Activated naive CD4-positive, alpha-beta T cell treated with Interleukin-2 at 50 U/mL for 16 hours (primary cell): Measurements from ENCODE around the gene TMEM221.
A peak's percentile ranks its signal among the peaks of the same experiment; 100 is the strongest.

Experiments
- DNase-seq: peaks from one replicate; pipeline ENCODE4 v3.0.0-alpha.2; 2020

Gene TMEM221

GRCh38 chr19:17404015-17404414 lies 44.5 kb downstream of the TMEM221 start:
- peak; percentile 16 for DNase-seq

GRCh38 chr19:17402982-17403855 lies 45.2 kb downstream of the TMEM221 start:
- peak; percentile 35 for DNase-seq

- no peak for DNase-seq
Observed at GRCh38 chr19:17401628-17402027, 46.8 kb downstream of the TMEM221 start.

DNA sequence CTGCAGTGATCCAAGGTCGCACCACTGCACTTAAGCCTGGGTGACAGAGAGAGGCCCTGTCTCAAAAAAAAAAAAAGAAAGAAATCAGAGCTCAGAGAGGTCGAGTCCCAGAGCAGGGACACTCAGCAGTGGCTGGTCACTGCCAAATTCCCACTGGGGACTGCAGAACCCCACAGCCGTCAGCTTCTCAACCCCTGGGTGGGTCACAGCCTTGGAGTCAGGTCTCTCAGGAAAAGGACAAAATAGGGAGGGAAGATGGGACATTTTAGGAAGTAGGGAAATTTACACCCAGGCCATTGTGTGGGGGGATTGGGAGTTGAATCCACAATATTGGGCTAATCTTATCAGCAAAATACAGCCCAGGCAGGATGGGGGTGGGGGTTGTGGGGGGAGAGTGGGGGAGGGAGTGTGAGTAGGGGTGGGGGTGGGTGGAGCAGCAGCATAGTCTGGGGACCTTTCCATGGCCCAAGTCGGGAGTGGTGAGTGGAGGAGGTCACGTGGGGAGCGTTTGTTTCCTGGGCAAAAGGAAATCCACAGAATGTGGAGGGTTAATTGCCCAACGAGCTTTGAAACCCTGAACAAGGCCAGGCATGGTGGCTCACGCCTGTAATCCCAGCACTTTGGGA lies 49.5 kb downstream of the TMEM221 start:
- no peak for DNase-seq

GRCh38 chr19:17394891-17395415 lies 53.5 kb downstream of the TMEM221 start:
- peak; percentile 79 for DNase-seq

DNA sequence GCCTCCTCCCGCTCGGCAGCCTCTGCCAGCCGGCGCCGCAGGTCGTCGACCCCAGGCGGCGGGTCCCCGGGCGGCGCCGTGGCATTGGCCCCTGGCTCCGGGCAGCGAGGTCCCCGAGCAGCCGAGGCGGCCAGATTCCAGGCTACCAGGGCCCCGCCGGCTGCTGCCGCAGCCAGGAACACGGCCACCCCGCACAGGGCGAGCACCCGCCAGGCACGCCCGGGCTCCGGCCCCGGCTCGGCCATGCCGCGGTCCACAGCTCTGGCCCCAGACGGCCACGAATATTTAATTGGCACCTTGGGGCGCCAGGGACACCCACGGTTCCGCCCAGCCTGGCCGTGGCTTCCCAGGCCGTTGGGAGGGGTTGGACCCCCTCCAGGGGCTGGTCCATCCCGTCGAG lies 54.6 kb downstream of the TMEM221 start, which contains the start of gene CCDC194:
CCDC194 (minus strand) TSS at position 283 of the 400 bp plus-strand sequence; CDS start at position 245, 38 bp downstream.
- no peak for DNase-seq

DNA sequence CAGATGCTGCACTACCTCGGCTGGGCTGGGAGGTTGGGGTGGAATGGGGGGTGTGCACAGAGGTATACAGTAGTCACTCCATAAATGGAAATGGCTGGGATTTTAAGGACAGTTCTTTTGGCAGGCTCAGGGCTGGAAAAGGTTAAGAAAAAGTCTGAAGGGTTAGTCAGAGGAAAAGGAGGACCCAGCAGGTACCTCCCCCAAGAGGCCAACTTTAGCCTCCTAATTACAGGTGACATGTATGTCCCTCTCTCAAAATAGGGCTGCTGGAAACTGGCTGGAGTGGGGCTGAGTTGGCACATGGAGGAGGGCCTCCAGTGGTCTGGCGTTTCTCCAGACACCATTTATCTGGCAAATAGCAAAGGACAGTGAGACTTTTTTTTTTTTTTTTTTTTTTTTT lies 55.5 kb downstream of the TMEM221 start:
- DNase-seq = no peak

DNA sequence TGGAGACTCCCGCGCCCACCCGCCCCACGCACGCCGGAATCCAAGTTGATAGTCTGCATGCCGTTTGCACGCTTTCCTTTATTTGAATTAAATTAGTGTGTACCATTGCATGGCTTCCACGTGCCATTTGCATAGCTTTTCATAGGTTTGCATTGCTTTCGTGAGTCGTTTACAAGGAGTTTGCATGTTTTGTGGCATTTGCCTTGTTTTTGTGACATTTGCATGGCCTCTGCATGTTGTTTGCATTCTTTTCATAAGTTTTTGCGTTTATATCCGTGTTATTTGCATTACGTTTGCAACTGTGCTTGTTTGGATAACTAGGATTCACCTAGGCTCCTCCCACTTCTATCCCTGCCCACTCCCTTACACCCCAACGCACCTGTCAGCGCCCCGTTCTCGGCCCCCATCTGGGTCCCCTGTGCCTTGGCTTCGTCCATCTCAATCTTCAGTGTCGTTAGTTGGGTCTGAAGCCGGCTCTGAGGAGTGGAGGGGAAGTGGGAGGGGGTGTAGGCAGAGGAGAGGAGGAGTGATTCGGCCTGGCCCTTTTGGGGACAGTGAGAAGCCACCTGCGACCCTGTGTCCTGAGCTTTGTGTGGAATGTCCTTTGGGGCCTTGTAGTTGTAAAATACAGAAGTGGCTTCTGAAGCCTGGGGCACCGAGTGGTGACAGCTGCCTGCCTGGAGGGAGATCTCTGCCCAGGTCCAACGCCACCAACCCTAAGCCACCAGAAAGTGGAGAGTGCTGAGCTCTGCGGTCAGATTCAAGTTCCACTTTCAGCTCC lies 56.9 kb downstream of the TMEM221 start:
- DNase-seq = no peak

- peak; percentile 94 for DNase-seq
Observed at GRCh38 chr19:17390665-17391370, 57.6 kb downstream of the TMEM221 start.

DNA sequence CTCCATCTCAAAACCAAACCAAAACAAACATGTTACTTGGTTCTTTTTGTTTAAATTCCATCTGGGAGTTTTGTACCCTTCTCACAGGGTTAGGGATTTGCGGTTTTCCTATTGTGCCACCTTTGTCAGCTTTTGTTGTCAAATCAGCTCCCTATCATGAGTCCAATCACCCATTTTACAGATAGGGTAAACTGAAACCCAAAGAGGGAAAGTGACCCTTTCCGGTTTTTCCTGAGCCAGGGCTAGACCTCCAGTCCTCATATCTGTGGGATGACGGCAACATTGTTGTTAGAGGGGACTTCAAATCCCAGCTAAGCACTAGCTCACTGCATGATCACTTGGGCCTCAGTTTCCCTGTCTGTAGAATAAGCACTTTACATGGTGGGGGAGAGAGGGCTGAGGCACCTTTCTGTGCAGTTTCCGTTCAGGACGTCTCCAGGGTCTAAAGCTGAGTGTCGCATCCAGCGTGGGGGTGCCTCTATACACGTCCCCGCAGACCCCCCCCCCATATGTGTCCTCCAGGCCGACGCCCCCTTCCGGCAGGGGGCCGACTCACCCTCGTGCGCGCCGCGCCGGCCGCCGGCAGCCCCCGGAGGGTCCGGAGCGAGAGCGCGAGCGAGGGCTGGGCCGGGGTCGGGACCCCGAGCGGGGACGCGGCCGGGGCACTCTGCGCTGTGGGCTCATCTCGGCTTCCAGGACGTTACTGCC lies 58.4 kb downstream of the TMEM221 start:
- DNase-seq = peak; percentile 12

DNA sequence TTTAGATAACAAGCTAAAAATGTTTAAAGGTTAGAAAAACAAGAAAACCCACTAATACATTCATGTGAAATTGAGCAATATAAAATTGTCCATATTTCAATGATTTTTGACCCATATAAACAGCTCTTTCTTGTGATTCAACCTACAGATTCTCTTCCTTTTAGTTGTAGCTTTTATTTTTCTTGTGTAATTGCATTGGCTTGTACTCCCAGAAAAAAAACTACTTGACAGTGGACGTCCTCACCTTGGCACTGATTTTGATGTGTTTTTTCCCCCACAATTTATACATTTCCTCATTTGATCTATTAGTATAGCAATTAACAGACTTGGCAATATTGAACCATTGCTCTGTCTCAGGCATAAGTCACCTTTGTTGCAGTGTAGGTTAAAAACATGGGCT lies 59.2 kb downstream of the TMEM221 start:
- DNase-seq = no peak

- peak; percentile 70 for DNase-seq
Observed at GRCh38 chr19:17385878-17386611, 62.4 kb downstream of the TMEM221 start.
